DMS114 treated with DMSO at 0.1 percent for 48 hours (cell line): ENCODE measurements around the gene DLL1.
"Not testable (repeated sequence)": the region's sequence is repeated elsewhere in the genome, so short reads cannot be mapped to it uniquely, and the experiment has no call there.

ENCODE experiments used
- DNase-seq: peaks from one replicate; lab custom pipeline; 2025; ENCODE audit not compliant: unreplicated experiment; lab: John Stamatoyannopoulos, UW

The DLL1 gene, protein sequence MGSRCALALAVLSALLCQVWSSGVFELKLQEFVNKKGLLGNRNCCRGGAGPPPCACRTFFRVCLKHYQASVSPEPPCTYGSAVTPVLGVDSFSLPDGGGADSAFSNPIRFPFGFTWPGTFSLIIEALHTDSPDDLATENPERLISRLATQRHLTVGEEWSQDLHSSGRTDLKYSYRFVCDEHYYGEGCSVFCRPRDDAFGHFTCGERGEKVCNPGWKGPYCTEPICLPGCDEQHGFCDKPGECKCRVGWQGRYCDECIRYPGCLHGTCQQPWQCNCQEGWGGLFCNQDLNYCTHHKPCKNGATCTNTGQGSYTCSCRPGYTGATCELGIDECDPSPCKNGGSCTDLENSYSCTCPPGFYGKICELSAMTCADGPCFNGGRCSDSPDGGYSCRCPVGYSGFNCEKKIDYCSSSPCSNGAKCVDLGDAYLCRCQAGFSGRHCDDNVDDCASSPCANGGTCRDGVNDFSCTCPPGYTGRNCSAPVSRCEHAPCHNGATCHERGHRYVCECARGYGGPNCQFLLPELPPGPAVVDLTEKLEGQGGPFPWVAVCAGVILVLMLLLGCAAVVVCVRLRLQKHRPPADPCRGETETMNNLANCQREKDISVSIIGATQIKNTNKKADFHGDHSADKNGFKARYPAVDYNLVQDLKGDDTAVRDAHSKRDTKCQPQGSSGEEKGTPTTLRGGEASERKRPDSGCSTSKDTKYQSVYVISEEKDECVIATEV

GRCh38 chr6:170290296-170291128 lies at the start of gene DLL1:
TSS of gene DLL1 (minus strand) at chr6:170291078. CDS start at chr6:170290139, 939 bp downstream.
- DNase-seq, result no peak

- DNase-seq, result not testable (repeated sequence)
Observed at GRCh38 chr6:170335199-170335598, 44.3 kb upstream of the DLL1 start.

GRCh38 chr6:170329321-170329720 lies 38.4 kb upstream of the DLL1 start:
- no peak for DNase-seq

- no peak for DNase-seq
Observed at GRCh38 chr6:170317718-170318117, 26.8 kb upstream of the DLL1 start.

DNA sequence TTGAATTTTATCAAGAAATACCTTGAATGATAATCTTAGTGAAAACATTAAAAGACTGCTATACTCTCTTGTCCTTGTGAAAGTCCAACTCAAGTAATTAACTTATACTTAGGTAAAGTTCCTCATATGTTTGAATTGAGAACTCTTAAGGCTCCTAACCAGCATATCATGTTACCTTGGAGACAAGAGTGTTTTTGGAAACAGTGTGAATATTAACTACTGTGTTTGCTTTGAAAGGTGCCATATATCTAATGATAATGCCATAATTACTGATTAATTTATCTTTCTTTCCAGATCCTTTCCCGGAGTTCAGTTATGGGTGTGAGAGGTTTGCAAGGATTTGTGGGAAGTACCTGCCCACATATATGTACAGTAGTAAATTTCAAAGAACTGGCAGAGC lies 26.2 kb upstream of the DLL1 start:
- DNase-seq, result no peak

DNA sequence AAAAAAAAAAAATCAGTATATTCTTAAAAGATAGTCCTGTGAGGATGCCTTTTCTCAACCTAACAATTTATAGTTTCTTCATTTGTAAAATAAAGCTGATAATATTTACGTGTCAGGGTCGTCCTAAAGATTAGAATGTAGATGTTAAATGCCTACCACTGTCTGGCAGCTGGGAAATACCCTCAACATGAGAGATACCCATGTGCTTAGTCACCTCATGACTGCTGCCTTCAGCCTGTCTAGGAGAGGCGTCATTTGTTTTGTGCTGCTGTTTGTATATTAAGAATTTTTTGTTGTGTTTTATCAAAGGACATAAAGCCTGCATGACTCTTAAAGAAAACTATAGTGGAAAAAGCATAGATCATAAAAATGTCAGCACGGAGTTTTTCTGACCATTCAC lies 25.2 kb upstream of the DLL1 start:
- DNase-seq, result no peak

DNA sequence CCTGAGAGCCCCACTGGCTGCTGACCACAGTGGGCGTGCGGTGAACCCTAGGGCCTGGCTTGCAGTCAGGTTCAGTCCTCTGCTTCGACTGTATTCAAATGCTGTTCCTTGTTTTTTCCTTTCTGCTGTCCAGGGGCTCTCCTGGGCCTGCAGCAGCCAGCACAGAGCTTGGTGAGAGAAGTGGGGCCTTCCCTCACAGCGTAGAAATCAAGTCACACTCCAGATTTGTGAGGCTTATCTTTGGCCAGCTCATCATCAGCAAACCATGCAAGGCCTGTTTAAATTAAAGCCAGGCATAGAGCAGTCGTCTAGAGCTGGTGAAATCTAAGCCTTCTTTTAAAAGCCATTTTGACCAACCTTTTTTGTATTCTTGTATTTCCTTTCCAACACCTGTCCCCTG lies 24.1 kb upstream of the DLL1 start:
- DNase-seq, result no peak

DNA sequence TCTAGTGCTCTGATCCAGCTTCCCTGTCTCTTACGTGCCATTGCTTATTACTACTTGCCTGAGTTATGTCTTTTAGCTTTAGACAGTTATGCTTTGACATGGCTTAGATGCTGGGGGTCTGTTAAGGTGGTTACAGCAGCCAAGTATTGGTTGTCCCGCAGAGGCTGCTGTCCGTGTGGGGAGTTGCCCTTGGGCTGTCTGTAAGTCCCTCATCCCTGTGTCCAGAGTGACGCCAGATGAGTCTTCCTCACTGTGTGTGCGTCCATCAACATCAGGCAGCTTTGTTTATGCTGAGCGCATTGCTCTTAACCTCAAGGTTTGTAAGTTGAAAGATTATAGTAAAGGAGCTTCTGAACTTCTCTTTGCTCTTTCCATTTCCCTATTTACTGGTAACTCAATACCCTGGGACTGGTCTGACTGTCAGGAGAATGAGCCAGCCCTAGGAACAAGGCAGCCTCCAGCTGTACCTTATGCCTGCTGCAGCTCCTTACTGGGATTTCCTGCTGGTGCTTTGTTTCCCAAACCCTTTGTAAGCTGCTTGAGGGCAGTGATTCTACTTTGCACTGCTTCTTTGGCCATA lies 22.9 kb upstream of the DLL1 start:
- DNase-seq, result no peak

DNA sequence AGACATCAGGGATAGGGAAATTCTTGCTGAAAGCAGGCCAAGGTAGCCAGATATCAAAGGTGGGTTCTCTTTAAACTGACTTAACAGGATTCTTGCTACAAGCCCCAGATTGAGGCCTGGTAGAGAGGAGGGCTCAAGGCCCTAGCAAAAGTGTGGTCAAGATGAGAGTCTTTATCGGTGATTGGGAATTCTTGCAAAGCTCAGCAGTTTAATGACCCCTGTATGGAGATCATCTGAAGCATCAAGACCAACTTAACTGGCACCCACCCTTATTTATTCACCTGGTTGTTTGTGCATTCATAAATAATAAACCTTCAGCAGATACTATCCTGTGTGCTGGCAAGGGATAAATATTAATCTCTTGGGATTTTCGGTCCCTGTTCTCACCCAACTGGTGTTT lies 22.0 kb upstream of the DLL1 start:
- no peak for DNase-seq

GRCh38 chr6:170311696-170312095 lies 20.8 kb upstream of the DLL1 start:
- DNase-seq, result no peak

GRCh38 chr6:170308761-170309160 lies 17.9 kb upstream of the DLL1 start:
- DNase-seq, result no peak

DNA sequence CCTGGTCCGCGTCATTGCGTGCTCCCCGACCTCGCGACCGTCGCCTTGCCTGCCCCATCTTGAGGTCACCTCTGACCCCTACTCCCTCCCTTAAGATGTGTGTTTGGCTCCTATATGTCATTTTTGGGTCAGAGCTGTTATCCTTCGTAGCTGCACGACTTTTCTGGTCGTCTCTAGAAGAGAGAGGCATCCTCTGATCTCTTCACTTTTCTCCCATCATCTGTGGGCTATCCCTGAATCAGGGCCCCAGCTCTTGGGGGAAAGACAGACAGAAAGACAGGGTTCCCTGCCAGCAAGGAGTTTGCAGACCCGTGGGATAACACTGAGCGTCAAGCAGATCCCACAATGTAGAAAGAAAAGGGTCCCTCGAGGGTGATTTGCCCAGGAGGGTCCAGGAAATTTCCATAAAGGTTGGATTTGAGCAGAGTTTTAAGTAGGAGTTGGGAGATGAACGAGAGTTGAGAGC lies 16.2 kb upstream of the DLL1 start:
- no peak for DNase-seq

DNA sequence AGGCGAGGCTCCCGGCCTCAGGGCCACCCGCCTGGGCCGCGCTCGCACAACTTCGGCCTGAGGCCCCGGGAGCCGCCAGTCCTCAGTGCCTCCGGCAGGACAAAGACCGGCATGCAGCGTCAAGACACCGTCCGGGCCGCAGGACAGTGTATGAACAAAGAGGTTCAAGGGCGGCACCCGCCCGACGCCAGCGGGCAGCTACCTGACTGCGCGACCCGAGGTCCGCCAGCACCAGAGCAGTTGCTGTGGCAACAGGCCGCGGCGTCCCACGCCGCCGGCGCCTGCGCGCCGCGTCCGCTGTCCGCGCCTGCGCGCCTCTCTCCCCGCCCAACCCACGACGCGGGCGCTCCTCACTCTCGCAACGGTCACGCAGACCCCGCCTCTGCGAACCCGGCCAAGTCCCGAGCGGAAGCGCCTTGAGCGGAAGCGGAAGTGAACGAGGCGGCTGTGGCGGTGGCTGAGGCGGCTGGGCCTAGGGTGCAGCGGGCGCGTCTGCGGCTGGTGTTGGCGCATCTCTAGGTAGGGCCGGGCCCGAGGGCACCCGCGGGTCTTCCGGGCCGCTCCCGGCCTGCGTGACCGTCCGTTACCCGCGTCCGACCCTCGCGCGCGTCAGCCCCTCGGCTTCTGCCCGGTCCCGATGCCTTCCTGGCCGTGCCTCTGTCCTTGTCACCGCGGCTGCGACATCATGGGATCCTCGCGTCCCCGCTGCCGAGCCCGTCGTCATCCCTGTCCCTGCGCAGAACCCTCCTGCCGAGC lies 15.6 kb upstream of the DLL1 start, which contains the start of gene FAM120B:
Gene FAM120B (plus strand): TSS at position 435 of the 756 bp plus-strand sequence. CDS start 10,633 bp downstream, outside the sequence.
- DNase-seq, result peak; percentile 68

DNA sequence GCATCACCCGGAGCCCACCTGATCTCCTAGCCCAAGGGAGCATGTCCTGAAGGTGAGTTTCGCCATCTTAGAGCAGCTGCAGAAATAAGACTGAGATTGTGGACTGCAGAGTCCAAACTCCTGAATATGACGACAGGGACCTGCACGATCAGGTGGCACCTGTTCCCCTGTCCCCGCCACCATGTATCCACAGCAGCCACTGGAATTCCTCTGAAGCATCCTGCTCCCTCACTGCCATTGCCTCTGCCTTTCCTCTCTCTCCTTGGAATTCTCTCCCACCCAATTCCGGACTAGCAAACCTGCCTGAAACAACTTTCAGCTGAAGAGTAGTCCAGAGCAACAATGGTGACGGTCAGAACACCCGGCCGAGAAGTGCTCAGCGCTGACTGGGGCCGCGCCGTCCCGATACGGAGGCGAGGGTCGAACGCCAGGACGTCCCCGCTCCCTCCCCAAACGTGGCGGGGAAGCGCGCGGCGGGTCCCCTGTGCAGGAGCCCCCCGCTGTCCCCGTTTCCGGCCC lies 15.0 kb upstream of the DLL1 start:
- no peak for DNase-seq

GRCh38 chr6:170301184-170301583 lies 10.3 kb upstream of the DLL1 start:
- DNase-seq, result no peak

DNA sequence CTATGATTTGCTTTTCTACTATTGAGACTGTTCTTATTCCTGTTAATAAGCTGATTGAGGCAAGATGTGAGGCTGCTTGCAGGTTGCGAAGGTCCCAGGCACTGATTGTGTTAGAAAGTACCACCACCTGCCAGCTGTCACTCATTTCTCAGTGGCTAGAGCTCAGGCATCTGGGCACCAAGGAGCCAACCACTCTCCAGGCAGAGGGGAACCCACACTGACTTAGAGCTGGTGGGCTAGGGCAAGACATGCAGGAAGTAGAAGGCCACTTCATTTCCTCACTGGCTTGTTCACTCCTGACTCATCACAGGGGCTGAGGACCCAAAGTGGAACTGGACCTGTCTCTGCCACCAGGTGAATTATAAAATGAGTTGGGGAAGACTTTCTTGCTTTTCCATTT lies 7.8 kb upstream of the DLL1 start:
- DNase-seq, result no peak

DNA sequence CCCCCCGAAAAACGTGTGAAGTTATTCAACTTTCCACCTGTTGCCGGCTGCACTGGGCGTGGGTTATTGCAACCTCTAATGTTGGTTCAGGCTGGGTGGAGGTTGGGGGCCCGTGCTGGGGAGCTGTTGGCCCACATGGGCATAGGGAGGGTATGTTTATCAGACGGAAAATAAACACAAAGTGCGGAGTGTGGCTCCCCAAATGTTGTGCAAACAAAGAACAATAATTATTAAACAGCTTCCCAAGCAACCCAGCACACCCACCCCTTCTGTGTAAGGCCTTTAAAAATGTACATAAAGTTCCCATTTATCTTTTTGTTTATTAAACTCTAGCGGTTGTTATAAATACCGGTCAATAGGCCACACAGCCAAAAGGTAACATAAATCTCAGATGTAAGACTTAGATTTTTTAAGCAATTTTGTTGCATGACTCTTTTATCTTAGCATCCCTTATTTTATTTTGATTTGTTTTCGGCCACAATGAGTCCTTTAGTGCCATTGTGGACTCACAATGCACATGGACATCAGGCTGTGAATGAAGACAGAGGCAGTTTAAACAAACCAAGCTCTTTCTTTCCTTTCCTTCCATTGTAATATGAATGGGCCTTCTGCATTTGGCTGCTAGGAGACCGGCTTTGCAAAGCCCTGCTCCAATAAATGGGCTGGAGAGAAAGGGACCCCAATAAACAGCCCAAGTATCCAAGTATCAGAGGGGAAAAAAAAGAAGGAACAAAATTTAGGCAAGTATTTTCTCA lies 6.9 kb upstream of the DLL1 start:
- DNase-seq, result no peak

GRCh38 chr6:170296746-170297575 lies 6.1 kb upstream of the DLL1 start:
- DNase-seq, result no peak

GRCh38 chr6:170296423-170296745 lies 5.5 kb upstream of the DLL1 start:
- DNase-seq, result no peak
